Renal cortex interstitium (tissue), 11 donors: ENCODE measurements around the gene DOK5. TPM values are rescaled to one million over a fixed set of nuclear protein-coding genes. Genes with fewer than 3 reads are reported as not detected.
A peak's percentile ranks its signal among the peaks of the same experiment; 100 is the strongest.

Experiments
- DNase-seq, 11 donors: peaks; one replicate each; pipeline ENCODE4 v3.0.0-alpha.2; 2013; ENCODE audit warnings: low read depth in 9 of 11, low spot score in 4 of 11; ENCODE audit errors: extremely low read depth in 1 of 11
- polyA plus RNA-seq, 3 donors: library from polyadenylated mRNA; unstranded; fragments of 120-200 nt; gene quantifications; one replicate each; pipeline ENCODE4 v1.2.1, GENCODE V29; 2013; ENCODE audit not compliant: insufficient read length in 3 of 3

Gene DOK5
- polyA plus RNA-seq, 3 donors: 7.9 to 10.8 (median 8.0) TPM

- no peak for DNase-seq
Measured at GRCh38 chr20:54623991-54624569, 148.7 kb downstream of the DOK5 start.

GRCh38 chr20:54624706-54625390 is 149.5 kb downstream of the DOK5 start:
- DNase-seq: peak in 1 of 11 donors; percentile 23

DNA sequence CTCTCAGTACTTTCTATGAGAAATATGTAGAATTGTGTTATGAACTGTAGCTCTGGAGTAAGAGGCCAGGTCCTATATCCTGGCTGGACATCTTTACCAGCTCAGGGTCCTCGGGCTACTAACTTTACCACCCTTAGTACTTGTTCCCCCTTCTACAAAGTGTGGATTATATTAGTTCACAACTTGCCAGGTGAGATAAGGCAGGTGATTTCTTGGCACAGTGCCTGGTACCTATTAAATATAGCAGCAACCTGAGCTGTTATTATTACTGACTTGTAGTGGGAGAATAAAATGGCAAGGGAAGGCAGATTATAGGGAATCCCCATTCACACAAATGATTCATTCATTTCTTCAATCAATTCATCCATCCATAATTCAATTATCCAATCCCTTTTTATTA is 150.1 kb downstream of the DOK5 start:
- DNase-seq: no peak

DNA sequence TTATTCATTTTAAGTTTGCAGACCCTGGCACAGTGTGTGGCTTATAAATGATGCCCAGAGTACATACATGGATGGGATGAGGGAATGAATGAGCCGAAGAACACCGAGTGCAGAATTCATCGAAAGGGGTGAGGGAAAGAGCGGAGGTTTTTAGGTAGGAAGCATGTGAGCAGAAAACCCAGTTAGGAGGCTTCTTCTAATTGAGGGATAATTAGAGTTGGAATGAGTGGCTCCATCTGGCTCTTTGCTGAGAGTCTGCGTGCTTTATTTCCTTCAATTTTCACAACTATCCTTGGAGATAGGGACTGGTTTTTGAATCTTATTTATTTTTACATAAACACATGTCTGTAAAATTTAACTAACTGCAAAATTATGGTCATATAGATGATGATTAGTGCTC is 150.7 kb downstream of the DOK5 start:
- no peak for DNase-seq

- DNase-seq: no peak
Measured at GRCh38 chr20:54629632-54630031, 154.2 kb downstream of the DOK5 start.

- DNase-seq: no peak
Measured at GRCh38 chr20:54630582-54630981, 155.2 kb downstream of the DOK5 start.

DNA sequence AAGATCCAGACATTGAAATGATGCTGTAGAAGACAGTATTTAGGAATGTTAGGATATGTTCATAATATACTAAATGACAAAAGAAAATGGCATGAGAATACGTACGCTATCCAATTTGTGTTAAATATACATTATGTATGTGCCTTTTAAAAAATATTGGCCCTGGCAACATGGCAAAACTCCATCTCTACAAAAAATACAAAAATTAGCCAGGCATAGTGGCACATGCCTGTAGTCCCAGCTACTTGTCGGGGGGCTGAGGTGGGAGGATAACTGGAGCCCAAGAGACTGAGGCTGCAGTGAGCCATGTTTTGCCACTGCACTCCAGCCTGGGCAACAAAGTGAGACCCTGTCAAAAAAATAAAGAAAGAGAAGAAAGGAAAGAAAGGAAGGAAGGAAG is 155.7 kb downstream of the DOK5 start:
- no peak for DNase-seq

DNA sequence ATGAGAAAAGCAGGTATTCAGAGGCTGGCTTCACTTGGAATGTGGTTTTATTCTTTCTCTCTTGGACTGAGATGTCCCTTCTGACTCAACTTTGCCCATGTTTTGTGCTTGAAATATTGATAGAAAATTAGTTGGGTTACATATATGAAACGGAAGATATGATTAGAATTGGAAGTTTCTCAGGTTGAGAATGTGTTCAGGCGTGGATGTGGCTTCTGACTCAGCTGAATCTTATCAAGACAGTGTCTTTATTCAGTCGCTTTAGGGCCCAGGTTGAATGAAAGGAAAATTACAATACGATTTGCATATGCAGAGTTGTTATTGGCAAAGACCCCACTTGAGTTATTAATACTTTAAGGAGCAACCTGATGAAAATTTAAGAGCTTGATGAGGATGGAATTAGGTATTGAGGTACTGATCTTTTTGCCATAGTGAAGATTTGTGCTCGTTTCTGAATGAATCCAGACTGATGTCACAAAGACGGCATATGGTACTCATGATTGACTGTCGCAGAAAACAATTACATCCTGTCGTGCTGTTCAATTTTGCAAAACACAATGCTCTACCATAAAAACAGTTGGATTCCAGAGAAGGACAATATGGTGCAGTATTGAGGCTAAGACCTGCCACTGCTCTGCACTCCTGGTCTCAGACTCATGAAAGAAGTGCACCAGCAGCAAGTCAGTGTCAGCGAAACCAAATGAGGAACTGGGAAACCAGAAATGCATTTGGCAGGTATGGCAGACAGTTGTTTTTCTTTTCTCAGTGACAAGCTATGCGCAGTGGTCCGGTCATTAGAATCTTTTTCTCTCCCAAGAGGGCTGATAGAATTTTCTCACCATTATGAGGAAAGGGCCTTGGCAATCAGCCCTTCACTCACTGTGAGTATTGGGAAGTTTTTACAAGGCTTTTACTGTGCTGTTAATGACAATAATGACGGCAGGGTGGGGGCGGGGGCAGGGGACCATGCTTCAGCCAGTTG is 158.3 kb downstream of the DOK5 start:
- DNase-seq: no peak

DNA sequence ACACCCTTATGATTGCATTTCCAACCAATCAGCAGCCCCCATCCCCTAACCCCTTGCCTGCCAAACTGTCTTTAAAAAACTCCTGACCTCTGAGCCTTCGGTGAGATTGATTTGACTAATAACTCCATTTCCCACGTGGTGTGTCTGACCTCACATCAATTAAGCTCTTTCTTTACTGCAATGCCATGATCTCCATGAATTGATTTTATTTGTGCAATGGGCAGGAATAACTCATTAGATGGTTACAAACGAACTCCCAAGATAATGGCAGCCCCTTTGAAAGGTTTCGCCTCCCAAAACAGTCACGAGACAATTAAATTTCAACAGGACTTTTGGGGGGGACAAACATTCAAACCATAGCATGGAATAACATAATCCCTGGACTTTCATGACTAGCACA is 161.2 kb downstream of the DOK5 start:
- no peak for DNase-seq

- DNase-seq: no peak
Measured at GRCh38 chr20:54639941-54640340, 164.5 kb downstream of the DOK5 start.

- no peak for DNase-seq
Measured at GRCh38 chr20:54640800-54641199, 165.4 kb downstream of the DOK5 start.

DNA sequence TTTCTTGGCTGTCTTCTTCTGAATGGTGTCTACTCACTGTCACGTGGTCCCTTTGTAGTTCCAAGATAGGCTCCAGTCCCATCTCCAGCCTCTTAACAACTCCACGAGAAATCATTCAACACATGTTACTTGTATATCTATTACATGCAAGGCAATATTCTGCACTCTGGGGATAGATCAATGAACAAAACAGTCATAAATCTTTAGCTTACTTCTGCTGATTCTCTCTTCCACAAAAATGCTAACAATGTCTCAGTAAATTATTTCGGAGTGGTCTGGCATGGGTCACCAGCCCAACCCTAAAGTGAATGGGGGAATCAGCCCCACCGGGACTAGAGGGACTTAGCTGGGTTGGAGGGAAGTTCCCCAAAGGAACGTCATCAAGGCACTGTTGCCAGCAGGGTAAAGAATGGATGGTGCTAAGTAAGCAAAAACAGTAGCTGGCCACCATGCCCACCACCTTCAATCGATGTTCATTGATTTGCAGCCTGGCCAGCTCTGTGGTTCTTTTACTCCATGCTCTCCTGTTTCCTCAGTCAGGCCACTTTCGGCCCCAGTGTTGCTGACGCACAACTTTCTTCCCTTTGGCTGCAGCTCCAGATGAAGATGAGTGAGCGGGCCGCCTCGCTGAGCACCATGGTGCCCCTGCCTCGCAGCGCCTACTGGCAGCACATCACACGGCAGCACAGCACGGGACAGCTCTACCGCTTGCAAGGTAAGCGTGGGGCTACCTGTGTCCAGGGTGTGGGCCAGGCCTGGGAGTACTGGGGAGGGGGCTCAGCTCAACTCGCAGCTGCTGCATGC is 167.7 kb downstream of the DOK5 start:
- DNase-seq: no peak

DNA sequence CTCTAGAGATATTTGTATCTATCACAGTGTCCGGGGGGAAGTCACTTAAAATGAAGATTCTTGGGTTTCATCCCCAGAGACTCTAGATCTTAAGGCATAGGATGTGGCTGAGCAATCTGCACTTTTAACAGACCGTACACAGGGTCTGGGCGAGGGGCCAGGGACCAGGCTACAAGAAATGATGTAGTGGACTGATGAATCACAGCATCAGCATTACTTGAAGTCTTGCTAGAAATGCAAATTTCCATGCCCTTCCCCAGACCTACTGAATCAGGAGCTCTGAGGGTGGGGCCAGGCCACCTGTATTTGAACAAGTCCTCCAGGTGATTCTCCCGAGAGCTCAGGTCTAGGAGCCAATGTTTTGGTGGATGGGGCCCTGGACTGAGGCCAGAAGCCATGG is 168.4 kb downstream of the DOK5 start:
- no peak for DNase-seq

- DNase-seq: no peak
Measured at GRCh38 chr20:54645445-54646155, 170.2 kb downstream of the DOK5 start.

GRCh38 chr20:54646156-54646517 is 170.7 kb downstream of the DOK5 start:
- DNase-seq: no peak

DNA sequence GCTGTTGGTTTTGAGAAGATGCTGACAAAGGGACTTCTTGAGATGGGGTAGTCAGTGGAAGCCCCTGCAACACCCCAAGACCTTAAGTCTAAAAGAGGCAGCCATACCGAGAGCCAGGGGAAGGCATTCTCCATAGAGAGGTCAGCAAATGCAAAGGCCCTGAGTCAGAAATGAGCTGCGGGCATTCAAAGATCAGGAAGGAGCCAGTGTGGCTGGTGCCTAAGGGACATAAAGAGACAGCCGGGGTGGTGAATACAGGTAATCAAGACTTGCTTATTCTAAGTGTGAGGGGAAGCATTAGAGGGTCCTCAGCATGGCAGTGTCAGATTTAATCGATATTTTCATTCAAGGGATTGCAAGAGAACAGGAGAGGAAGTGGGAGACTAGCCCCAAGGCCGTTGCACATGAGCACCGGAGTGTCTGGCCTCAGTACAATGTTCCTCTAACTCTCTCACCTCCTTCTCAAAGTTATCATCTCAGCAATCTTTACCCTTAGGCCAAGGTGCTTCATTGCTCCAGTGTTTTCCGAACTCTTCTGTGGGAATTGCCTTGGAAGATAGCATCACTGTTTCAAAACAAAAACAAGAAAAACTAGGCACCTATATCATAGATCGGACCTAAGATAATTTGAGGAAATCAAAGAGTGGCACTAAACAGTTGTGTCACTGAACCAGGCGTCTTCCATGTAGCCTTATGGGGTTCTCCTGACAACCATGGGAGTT is 173.2 kb downstream of the DOK5 start:
- DNase-seq: no peak

DNA sequence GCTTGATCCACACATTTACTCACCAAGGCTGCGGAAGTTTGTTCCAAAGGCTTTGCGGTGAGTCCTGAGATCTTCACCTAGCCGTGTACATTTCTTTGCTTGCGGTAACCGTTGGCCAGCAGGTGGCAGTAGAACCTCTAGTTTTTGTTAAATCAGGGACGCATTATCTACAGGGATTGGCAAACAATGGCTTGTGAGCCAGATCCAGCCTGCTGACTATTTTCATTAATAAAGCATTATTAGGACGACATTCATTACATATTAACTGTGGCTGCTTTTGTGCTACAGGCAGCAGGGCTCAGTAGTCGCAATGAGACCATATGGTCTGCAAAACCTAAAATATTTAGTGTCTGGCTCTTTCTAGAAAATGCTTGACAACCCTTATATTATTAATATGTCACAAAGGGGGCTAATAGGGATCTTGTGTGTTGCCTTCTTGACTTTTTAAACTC is 174.1 kb downstream of the DOK5 start:
- DNase-seq: peak; percentile 68 to 85 (median 77)
